OCI-LY1 (cell line): ENCODE measurements around the gene NF2.

Source experiments
- EZH2 ChIP-seq: fragments of 200-600 bp; sonication (generic), shearing (Covaris generic); IDR thresholded peaks from 2 replicates; pipeline ENCODE4 v1.8.0; 2017; ENCODE audit warnings: borderline replicate concordance, mixed run types, mild to moderate bottlenecking, antibody characterized with exemption, low read length, moderate library complexity, mixed read lengths
- TF ChIP-seq, protein P1 (sequence below): fragments of 200-600 bp; sonication (generic), shearing (Covaris generic); IDR thresholded peaks from 2 replicates; pipeline ENCODE4 v1.5.1; 2017; ENCODE audit warnings: mild to moderate bottlenecking, antibody characterized with exemption, low read length, moderate library complexity, mixed read lengths

DNA sequence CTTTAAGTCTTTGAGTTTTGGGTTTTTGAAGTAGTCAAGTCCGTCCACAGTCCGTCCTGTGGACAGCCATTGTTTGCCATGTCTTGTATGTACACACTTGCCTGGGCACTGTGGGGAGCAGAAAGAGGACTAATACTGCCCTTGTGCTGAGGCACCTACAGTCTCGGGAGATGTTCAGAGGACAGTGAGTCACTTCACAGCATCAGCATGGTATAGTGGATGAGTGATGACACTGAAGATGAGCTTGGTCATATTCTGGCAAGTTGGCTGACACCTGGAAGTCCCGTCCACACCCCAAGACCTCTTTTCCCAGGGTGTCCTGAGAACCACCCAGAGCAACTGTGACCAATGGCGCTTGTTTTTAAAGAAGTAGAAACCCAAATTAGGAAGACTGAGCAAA is 29.2 kb downstream of the NF2 start:
- TF ChIP-seq, protein P1, sequence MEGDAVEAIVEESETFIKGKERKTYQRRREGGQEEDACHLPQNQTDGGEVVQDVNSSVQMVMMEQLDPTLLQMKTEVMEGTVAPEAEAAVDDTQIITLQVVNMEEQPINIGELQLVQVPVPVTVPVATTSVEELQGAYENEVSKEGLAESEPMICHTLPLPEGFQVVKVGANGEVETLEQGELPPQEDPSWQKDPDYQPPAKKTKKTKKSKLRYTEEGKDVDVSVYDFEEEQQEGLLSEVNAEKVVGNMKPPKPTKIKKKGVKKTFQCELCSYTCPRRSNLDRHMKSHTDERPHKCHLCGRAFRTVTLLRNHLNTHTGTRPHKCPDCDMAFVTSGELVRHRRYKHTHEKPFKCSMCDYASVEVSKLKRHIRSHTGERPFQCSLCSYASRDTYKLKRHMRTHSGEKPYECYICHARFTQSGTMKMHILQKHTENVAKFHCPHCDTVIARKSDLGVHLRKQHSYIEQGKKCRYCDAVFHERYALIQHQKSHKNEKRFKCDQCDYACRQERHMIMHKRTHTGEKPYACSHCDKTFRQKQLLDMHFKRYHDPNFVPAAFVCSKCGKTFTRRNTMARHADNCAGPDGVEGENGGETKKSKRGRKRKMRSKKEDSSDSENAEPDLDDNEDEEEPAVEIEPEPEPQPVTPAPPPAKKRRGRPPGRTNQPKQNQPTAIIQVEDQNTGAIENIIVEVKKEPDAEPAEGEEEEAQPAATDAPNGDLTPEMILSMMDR = no peak
- no peak for TF ChIP-seq EZH2
